ENCODE results near the gene DACT3.

Gene DACT3

GRCh38 chr19:46601318-46602224, 59.4 kb downstream of the DACT3 start, which contains the start of gene CALM3:
TSS of gene CALM3 (plus strand) at chr19:46601330. CDS start at chr19:46601435, 105 bp downstream.
- Histone ChIP-seq H3K9ac (ENCODE audit: low read length) (peak within 1 kb of the TSS; percentile 100), H3K36me3 (ENCODE audit: insufficient read depth, low read length) (peaks cover 14% of the 10 kb centered on the region), H3K9me3 (ENCODE audit: low read length) (peaks cover 7% of the 10 kb centered on the region), H2AFZ (ENCODE audit: low read length) (peak within 1 kb of the TSS; percentile 86), H3F3A (ENCODE audit: insufficient read depth, low read length) (no peaks in the 10 kb centered on the region), H3K27ac (ENCODE audit: low read depth, low read length, poor library complexity, severe bottlenecking) (peak within 1 kb of the TSS; percentile 94), H4K20me1 (ENCODE audit: insufficient read depth, low read length) (no peaks in the 10 kb centered on the region), H3K4me3 (ENCODE audit: low read depth, low read length, poor library complexity, severe bottlenecking) (peak within 1 kb of the TSS; percentile 98), H3K79me2 (ENCODE audit: insufficient read depth, low read length) (peaks cover 21% of the 10 kb centered on the region), H3K27me3 (ENCODE audit: insufficient read depth, low read length) (no peaks in the 10 kb centered on the region; the same call in 1 of the 2 replicates), H3K9me2 (ENCODE audit: low read depth, low read length) (no peaks in the 10 kb centered on the region), H3K4me1 (ENCODE audit: insufficient read depth, low read length, severe bottlenecking) (peaks cover 21% of the 10 kb centered on the region), H3K4me2 (ENCODE audit: low read length) (peak within 1 kb of the TSS; percentile 84)
- TF ChIP-seq EZH2 (IDR thresholded peaks at IDR 0.05; ENCODE audit: borderline replicate concordance, low read length) (no peak), CTCF (IDR thresholded peaks at IDR 0.05; ENCODE audit: low read length) (no peak)

GRCh38 chr19:46600384-46601317, 60.3 kb downstream of the DACT3 start:
- Histone ChIP-seq H3K9ac (ENCODE audit: low read length) (peak overlapping the region; percentile 100), H3K4me1 (ENCODE audit: insufficient read depth, low read length, severe bottlenecking) (peaks cover 21% of the 10 kb centered on the region), H2AFZ (ENCODE audit: low read length) (peak overlapping the region; percentile 86), H3K36me3 (ENCODE audit: insufficient read depth, low read length) (peaks cover 5% of the 10 kb centered on the region), H4K20me1 (ENCODE audit: insufficient read depth, low read length) (no peaks in the 10 kb centered on the region), H3K27ac (ENCODE audit: low read depth, low read length, poor library complexity, severe bottlenecking) (peak overlapping the region; percentile 94), H3F3A (ENCODE audit: insufficient read depth, low read length) (no peaks in the 10 kb centered on the region), H3K4me3 (ENCODE audit: low read depth, low read length, poor library complexity, severe bottlenecking) (peak overlapping the region; percentile 98), H3K9me3 (ENCODE audit: low read length) (peaks cover 7% of the 10 kb centered on the region), H3K9me2 (ENCODE audit: low read depth, low read length) (no peaks in the 10 kb centered on the region), H3K79me2 (ENCODE audit: insufficient read depth, low read length) (peaks cover 21% of the 10 kb centered on the region), H3K4me2 (ENCODE audit: low read length) (peak overlapping the region; percentile 77), H3K27me3 (ENCODE audit: insufficient read depth, low read length) (no peaks in the 10 kb centered on the region; the same call in 1 of the 2 replicates)
- TF ChIP-seq EZH2 (IDR thresholded peaks at IDR 0.05; ENCODE audit: borderline replicate concordance, low read length) (no peak), CTCF (IDR thresholded peaks at IDR 0.05; ENCODE audit: low read length) (no peak)

- Histone ChIP-seq H3F3A (ENCODE audit: insufficient read depth, low read length) (no peaks in the 10 kb centered on the region), H4K20me1 (ENCODE audit: insufficient read depth, low read length) (no peaks in the 10 kb centered on the region), H2AFZ (ENCODE audit: low read length) (peak overlapping the region; percentile 86), H3K4me3 (ENCODE audit: low read depth, low read length, poor library complexity, severe bottlenecking) (peak overlapping the region; percentile 98), H3K79me2 (ENCODE audit: insufficient read depth, low read length) (peaks cover 21% of the 10 kb centered on the region), H3K27me3 (ENCODE audit: insufficient read depth, low read length) (no peaks in the 10 kb centered on the region; the same call in 1 of the 2 replicates), H3K4me2 (ENCODE audit: low read length) (peak overlapping the region; percentile 77), H3K9me3 (ENCODE audit: low read length) (peaks cover 7% of the 10 kb centered on the region), H3K27ac (ENCODE audit: low read depth, low read length, poor library complexity, severe bottlenecking) (peak overlapping the region; percentile 94), H3K4me1 (ENCODE audit: insufficient read depth, low read length, severe bottlenecking) (peaks cover 21% of the 10 kb centered on the region), H3K9ac (ENCODE audit: low read length) (peak overlapping the region; percentile 88), H3K36me3 (ENCODE audit: insufficient read depth, low read length) (no peaks in the 10 kb centered on the region; the same call in none of the 2 replicates), H3K9me2 (ENCODE audit: low read depth, low read length) (no peaks in the 10 kb centered on the region)
- TF ChIP-seq CTCF (IDR thresholded peaks at IDR 0.05; ENCODE audit: low read length) = no peak
- TF ChIP-seq EZH2 (IDR thresholded peaks at IDR 0.05; ENCODE audit: borderline replicate concordance, low read length) = no peak
Observed at GRCh38 chr19:46599716-46600373, 61.1 kb downstream of the DACT3 start.
